Neutrophil (primary cell): Measurements from ENCODE around the gene CTXN1.

ENCODE experiments used
- H3K27ac ChIP-seq: fragments of 200-600 bp; sonication (generic); 2 replicates; pipeline ENCODE4 v1.5.1; 2016; ENCODE audit warnings: mild to moderate bottlenecking, moderate library complexity
- H3K27me3 ChIP-seq: fragments of 200-600 bp; sonication (generic); 2 replicates; pipeline ENCODE4 v1.6.0; 2016; ENCODE audit warnings: mild to moderate bottlenecking
- H3K36me3 ChIP-seq: fragments of 200-600 bp; sonication (generic); 2 replicates; pipeline ENCODE4 v1.5.1; 2017
- H3K4me1 ChIP-seq, 2 experiments: fragments of 200-600 bp in 1 of 2; sonication (generic) in 1 of 2; 1 replicate in 1 of 2; 2 replicates in 1 of 2; pipeline versions ENCODE4 v1.5.1 to v1.6.1; 2013 to 2016; ENCODE audit warnings: low read depth in 1 of 2, low read length in 1 of 2, mild to moderate bottlenecking in 1 of 2, moderate library complexity in 1 of 2; ENCODE audit not compliant: control insufficient read depth in 1 of 2, insufficient read depth in 1 of 2
- H3K4me3 ChIP-seq, 2 experiments: fragments of 200-600 bp in 1 of 2; sonication (generic) in 1 of 2; 1 replicate in 1 of 2; 2 replicates in 1 of 2; pipeline ENCODE4 v1.5.1; 2013 to 2016; ENCODE audit warnings: low read depth in 1 of 2, low read length in 1 of 2, mild to moderate bottlenecking in 1 of 2, moderate library complexity in 1 of 2
- H3K9me3 ChIP-seq: fragments of 200-600 bp; sonication (generic); 2 replicates; pipeline ENCODE4 v1.5.1; 2016
- CTCF ChIP-seq: fragments of 200-600 bp; sonication (generic); IDR thresholded peaks from 2 replicates; pipeline ENCODE4 v1.5.1; 2016; ENCODE audit warnings: antibody characterized with exemption

Gene CTXN1

GRCh38 chr19:7925171-7925851, 624 bp downstream of the CTXN1 start:
- Histone ChIP-seq H3K9me3 (no peaks in the 10 kb centered on the region), H3K27me3 (peaks cover 31% of the 10 kb centered on the region), H3K4me3 (peak overlapping the region; percentile 40 to 60), H3K4me1 (peaks cover 17 to 32% of the 10 kb centered on the region in 2 experiments), H3K36me3 (peaks cover under 1% of the 10 kb centered on the region), H3K27ac (no peak overlapping the region)
- peak; percentile 70 for TF ChIP-seq CTCF

- no peaks in the 10 kb centered on the region for H3K36me3 ChIP-seq
- H3K27me3 ChIP-seq = peaks cover 36% of the 10 kb centered on the region
- peak overlapping the region; percentile 40 to 60 for H3K4me3 ChIP-seq
- TF ChIP-seq CTCF = no peak
- H3K4me1 ChIP-seq = peaks cover 21 to 38% of the 10 kb centered on the region in 2 experiments
- no peak overlapping the region for H3K27ac ChIP-seq
- no peaks in the 10 kb centered on the region for H3K9me3 ChIP-seq
Measured at GRCh38 chr19:7924651-7925170, 1.2 kb downstream of the CTXN1 start.

- H3K4me1 ChIP-seq = peaks cover 25 to 42% of the 10 kb centered on the region in 2 experiments
- H3K27ac ChIP-seq = no peak overlapping the region
- TF ChIP-seq CTCF = no peak
- no peaks in the 10 kb centered on the region for H3K36me3 ChIP-seq
- no peak overlapping the region for H3K4me3 ChIP-seq
- H3K9me3 ChIP-seq = no peaks in the 10 kb centered on the region
- peaks cover 40% of the 10 kb centered on the region for H3K27me3 ChIP-seq
Measured at GRCh38 chr19:7924241-7924640, 1.7 kb downstream of the CTXN1 start.

GRCh38 chr19:7923295-7924191, 2.4 kb downstream of the CTXN1 start:
- H3K27ac ChIP-seq = no peak overlapping the region
- H3K4me3 ChIP-seq = no peak overlapping the region
- H3K36me3 ChIP-seq = no peaks in the 10 kb centered on the region
- H3K4me1 ChIP-seq = peaks cover 25 to 42% of the 10 kb centered on the region in 2 experiments
- peaks cover 47% of the 10 kb centered on the region for H3K27me3 ChIP-seq
- no peak for TF ChIP-seq CTCF
- H3K9me3 ChIP-seq = no peaks in the 10 kb centered on the region

GRCh38 chr19:7922836-7923195, 3.1 kb downstream of the CTXN1 start:
- TF ChIP-seq CTCF = no peak
- no peak overlapping the region for H3K27ac ChIP-seq
- H3K27me3 ChIP-seq = peaks cover 55% of the 10 kb centered on the region
- no peak overlapping the region for H3K4me3 ChIP-seq
- H3K4me1 ChIP-seq = peaks cover 26 to 46% of the 10 kb centered on the region in 2 experiments
- no peaks in the 10 kb centered on the region for H3K9me3 ChIP-seq
- H3K36me3 ChIP-seq = no peaks in the 10 kb centered on the region
